LNCAP (cell line): ENCODE data around the gene SGSM2.

Experiments
- TF ChIP-seq, protein P1 (sequence below): fragments of 450-650 bp; IDR thresholded peaks from 2 replicates; pipeline ENCODE4 v1.5.1; 2017; ENCODE audit warnings: mild to moderate bottlenecking

SGSM2 gene

DNA sequence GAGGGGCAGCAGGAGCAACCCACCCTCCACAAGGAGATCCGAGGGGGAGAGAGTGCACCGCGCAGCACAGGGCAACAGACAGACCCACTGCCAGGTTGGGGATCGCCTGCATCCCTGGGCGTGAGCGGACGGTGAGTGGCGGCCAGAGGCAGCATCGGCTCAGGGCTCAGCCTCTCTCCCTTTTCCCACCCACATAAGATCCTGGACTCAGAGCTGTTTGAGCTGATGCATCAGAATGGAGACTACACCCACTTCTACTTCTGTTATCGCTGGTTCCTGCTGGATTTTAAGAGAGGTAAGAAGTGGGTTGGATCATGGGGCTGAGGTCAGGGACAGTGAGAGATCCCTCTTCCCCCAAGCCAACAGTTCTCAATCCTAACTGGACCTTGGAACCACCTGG, 40.4 kb downstream of the SGSM2 start:
- TF ChIP-seq, protein P1, sequence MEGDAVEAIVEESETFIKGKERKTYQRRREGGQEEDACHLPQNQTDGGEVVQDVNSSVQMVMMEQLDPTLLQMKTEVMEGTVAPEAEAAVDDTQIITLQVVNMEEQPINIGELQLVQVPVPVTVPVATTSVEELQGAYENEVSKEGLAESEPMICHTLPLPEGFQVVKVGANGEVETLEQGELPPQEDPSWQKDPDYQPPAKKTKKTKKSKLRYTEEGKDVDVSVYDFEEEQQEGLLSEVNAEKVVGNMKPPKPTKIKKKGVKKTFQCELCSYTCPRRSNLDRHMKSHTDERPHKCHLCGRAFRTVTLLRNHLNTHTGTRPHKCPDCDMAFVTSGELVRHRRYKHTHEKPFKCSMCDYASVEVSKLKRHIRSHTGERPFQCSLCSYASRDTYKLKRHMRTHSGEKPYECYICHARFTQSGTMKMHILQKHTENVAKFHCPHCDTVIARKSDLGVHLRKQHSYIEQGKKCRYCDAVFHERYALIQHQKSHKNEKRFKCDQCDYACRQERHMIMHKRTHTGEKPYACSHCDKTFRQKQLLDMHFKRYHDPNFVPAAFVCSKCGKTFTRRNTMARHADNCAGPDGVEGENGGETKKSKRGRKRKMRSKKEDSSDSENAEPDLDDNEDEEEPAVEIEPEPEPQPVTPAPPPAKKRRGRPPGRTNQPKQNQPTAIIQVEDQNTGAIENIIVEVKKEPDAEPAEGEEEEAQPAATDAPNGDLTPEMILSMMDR, result no peak

GRCh38 chr17:2378905-2379304, 41.6 kb downstream of the SGSM2 start:
- TF ChIP-seq, protein P1, result no peak

- TF ChIP-seq, protein P1, result no peak
These were observed 42.4 kb downstream of the SGSM2 start for GRCh38 chr17:2379489-2380225.

DNA sequence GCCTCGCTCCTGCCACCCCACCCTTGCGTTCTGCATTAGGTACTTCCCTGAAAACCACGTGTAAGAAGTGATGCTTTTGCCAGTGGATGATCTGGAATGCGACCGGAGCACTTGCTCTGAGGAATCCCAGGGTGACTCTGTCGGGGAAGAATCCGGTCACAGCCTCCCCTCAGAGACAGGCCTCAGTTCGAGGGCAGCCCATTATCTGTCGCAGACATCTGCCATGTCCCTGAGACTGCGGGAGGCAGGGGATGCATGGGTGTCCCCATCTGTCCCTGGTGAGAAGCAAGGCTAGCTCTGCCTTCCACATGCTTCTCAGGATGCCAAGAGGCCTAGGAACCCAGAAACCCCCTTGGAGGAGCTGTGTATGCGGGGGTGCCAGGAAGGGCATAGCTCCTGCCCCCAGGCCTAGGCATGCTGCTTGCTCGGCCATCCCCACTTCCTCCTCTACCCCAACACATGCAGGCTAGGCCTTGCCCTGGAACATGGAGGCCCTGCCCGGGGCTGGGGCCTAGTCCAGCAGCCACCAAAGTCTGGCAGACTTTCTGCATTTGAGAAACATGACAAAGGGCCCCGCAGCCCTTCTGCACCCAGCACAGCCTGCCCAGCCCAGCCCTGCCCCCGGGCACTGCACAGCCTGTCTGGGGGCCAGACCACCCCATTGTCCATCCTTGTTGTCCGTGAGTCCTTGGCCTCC, 43.1 kb downstream of the SGSM2 start:
- TF ChIP-seq, protein P1, result no peak

GRCh38 chr17:2380950-2381649, 43.8 kb downstream of the SGSM2 start:
- TF ChIP-seq, protein P1, result no peak

DNA sequence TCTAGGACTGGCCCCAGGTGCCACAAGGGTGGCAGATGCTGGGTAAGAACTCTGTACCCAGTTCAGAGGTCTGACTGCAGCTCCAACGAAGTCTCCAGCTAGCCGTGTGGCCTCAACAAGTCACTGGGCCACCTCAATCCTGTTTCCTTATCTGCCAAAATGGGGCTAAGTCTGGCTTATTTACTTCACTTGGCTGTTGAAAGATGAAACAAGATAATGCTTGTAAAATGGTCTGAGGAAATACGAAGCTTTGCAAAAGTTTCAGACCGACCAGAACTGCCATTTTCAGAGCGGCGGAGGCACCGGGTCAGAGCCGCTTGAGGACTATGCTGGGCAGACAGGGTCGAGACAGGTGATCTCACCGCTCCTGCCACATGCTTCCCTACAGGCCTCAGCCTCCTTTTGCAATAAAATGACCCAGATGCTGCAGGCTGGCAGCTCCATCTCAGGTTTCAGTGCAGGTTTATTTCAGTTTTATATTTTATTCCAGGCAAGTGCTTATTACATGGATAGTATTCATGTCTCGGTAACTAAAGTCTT, 46.4 kb downstream of the SGSM2 start:
- TF ChIP-seq, protein P1, result no peak

GRCh38 chr17:2384439-2385127, 47.3 kb downstream of the SGSM2 start:
- TF ChIP-seq, protein P1, result no peak
